ENCODE measurements around the gene SLC5A4.

Gene SLC5A4

GRCh38 chr22:32226326-32227104 lies 28.6 kb downstream of the SLC5A4 start:
- no peak for DNase-seq

DNA sequence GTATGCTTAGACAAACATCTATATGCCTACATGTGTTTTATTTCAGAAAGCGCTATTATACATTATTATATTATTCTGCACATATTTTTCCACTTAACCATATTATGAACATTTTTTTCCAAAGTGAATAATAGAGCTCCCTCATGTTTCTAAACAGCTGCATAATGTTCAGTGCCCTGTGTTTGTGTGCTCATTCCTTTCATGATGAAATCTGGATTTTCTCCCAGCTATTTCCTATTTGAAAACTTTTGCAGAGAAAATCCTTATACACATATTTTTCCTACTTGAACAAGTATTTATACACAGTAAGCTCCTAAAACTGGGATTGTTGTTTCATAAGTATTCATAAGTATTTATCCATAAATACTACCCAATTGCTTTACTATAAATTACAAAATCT lies 32.2 kb downstream of the SLC5A4 start:
- DNase-seq = no peak

GRCh38 chr22:32219026-32219425 lies 36.1 kb downstream of the SLC5A4 start:
- peak; percentile 17 for DNase-seq

DNA sequence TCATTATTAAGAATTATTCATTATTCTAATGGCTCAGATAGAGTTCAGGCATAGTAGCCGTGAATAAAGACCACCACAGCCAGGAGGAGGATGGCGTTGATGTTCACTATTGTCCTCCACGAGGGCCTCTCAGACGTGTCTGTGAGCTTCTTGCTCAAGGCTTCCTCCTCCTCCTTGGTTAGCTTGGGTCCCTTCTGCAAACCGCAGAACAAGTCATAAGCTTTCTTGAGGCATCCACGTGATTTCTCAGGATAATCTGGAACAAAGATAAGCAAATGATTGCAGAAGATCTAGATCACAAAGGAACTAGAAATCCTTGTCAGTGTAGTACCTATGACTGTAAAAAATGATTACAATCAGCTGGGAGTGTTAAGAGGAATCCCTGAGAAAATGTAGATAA lies 36.7 kb downstream of the SLC5A4 start:
- DNase-seq = peak; percentile 53

DNA sequence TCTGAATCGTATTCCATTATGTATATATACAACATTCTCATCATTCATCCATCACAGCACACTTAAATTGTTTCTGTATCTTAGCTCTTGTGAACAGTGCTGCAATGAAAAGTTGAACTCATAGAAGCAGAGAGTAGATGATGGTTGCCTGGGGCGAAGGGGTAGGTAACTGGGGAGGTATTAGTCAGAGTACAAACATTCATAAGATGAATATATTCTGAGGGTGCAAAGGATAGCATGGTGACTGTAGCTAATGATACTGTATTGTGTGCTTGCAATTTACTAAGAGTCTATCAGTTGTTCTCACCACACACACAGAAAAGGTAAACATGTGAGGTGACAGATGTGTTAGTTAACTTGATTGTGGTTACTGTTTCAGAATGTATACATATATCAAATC lies 37.7 kb downstream of the SLC5A4 start:
- no peak for DNase-seq

DNA sequence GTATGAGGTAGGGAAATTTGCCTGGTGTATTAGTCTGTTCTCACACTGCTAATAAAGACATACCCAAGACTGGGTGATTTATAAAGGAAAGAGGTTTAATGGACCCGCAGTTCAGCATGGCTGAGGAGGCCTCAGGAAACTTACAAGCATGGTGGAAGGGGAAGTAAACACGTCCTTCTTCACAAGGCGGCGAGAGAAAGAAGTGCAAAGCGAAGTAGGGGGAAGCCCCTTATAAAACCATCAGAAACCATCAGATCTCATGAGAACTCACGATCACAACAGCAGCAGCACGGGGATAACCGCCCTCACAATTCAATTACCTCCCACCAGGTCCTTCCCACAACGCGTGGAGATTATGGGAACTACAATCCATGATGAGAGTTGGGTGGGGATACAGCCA lies 38.2 kb downstream of the SLC5A4 start:
- no peak for DNase-seq

DNA sequence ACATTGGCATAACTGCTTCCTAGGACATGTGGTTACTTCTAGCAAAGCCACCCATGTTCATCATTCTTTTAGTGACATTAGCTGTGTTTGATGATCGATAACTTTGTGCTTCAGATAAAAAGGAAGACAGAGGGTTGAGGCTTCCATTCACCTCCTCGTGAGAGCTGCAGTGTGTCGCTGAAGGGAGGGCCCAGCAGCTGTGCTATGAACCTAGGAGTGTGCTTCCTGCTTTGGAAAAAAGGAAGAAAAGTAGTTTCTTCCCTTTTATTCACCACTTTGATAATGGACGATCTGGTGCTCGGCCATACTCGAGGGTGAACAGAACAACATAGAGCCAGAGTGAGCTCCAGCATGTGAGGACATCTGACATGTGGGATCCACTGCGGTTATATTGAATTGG lies 44.1 kb downstream of the SLC5A4 start:
- no peak for DNase-seq

DNA sequence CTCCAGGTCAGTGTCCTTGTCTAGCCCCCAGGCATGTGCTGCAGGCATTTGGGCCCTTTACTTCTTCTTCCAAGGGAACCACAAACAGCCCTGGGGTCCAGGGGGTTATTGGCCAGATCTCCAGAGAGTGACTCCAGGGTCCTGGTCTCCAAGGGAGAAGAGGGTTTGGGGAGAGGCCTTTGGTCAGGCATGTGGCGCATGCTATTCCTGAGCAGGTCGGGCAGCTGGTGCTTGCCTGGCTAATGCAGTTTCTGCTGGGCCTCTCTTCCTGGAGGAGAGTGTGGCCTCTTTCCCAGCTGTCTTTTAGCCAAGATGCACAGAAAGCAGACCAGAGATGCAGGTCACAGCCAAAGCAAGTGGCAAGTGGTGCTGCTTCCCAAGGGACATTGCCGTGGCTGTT lies 46.5 kb downstream of the SLC5A4 start:
- DNase-seq = no peak

DNA sequence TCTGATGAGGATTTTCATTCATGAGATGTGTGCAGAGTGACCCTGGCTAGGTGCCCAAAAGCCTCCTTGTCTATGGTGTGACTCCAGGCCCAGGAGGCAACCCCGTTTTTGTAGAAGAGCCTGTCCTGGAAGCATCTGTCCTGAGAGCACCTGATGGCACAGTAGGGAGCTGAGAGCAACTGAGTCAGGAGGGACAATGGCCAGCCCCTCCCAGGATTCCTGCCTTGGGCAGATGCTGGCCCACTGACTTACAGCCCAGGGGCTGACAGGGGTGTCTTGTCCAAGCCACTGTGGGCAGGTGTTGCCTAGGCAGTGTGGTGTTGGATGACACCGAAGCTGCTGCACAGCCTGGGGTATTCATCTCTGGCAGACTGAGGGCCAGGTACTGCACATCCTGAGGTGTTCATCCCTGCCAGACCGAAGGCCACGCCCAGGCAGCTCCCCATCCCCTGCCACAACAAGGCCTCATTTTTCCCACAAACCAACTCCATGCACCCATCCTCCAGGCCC lies 47.1 kb downstream of the SLC5A4 start:
- no peak for DNase-seq

DNA sequence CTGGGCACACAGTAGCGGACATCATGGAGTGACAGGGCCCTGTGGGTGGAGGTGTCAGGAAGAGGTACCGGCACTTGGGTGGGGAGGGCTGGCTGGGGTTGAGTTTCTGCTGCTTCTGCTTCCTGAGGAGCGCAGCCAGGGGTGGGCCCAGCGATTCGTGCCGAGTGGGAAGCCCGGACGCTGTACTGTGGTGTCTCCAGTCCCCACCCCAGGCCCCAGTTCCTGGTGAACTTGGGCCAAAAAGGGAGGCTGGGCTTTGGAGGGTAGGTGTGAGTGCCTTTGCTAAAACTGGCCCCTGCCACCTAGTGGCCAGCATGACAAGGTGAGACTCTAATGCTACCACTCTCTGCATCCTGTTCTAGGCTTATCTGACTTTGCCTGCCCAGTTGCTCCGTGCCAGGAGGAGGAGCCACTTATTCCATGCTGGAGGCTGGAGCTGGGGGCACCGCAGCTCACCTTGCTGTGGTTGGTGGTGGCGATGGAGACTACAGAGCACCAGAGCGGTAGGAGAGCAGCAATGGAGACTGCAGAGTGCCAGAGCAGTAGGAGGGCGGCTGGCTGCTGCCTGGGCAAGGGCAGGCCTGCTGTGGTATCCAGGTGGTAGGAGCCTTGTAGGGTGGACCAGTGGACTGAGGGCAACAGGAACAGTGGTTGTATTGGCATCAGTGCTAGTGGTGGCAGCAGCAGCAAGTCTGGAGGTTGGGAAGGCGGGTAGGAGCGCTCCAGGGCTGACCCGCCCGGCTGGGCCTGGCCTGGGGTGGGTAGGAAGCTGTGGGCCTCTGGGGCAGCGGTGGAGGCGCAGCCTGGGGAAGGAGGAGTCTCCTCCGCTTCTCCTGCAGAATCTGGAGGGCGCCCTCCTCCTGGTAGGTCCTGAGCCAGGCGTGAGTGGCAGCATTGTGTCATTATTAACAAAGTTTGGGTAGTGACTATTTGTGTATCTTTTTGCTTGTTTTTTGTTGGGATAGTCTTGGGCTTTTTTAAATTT lies 48.1 kb downstream of the SLC5A4 start:
- peak; percentile 74 for DNase-seq

GRCh38 chr22:32205974-32206773 lies 49.0 kb downstream of the SLC5A4 start:
- no peak for DNase-seq

DNA sequence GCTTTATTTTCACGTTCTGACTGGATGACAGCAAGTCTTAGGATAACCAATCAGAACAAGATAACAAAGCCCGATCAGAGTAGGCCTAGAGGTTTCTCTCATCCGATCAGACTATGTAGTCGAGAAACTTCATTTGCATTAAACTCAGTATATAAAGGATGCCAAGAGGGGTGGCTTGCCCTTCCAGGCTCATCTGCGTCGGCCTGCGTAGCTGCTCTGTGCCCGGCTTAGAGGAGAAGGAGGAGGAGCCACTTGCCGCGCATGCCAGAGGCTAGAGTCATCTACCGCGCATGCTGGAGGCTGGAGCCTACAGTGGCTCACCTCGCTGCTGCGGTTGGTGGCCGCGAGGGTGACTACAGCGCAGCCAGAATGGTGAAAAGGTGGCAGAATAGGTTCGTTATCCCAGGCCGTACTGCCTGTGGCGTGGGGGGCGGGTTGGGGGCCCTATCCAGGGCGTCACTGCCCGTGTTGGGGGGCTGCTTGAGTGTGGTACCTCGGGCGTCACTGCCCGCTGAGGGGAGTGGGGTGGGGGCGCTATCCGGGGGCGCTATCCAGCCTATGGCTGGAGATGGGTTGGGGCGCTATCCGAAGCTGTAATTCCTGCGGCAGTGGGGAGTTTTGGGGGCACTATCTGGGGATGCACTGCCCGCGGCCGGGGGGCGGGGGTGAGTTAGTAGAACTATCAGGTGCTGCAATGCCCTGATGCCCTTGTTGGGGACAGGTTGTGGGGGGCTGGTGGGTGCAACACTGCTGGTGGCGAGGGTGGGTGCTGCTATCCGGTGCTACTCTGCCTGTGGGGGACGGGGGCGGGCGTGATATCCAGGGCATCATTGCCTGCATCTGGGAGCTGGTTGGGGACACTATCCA lies 50.1 kb downstream of the SLC5A4 start, which contains the start of gene RFPL2:
Gene RFPL2 (minus strand): TSS at position 218 of the 867 bp plus-strand sequence. CDS start 2,622 bp downstream, outside the sequence.
- peak; percentile 22 for DNase-seq

DNA sequence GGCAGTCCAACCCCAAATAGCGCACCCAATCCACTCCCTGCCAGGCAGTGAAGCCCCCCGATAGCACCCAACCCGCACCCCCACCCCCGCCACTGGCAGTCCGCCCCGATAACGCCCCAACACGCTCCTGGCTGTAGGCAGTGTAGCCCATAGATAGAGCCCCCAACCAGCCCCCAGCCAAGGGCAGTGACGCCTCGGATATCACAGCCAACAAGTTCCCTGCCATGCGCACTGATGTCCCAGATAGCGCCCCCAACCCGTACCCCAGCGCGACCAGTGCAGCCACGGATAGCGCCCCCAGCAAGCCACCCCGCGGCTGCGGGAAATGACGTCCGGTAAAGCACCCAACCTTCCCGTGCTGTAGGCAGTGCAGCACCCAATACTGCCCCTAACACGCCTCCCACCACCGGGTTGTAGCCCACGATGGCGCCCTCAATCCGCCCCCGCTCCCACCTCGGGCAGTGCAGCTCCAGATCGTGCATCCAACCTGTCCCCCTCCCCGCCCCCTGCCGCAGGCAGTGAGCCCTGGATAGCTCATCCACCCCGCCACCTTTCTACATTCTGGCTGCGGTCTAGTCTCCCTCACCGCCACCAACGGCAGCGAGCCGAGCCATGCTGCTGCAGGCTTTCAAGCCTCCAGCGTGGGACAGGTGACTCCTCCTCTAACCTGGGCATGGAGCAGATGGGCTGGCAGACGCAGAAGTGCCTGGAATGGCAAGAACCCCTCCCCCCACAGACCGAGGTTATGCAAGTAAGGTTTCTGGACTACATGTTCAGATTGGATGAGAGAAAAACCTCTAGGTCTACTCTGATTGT lies 50.9 kb downstream of the SLC5A4 start:
- peak; percentile 6 for DNase-seq

- peak; percentile 71 for DNase-seq
Observed at GRCh38 chr22:32203181-32204039, 51.7 kb downstream of the SLC5A4 start.

- DNase-seq = peak; percentile 69
Observed at GRCh38 chr22:32202539-32203180, 52.5 kb downstream of the SLC5A4 start.

DNA sequence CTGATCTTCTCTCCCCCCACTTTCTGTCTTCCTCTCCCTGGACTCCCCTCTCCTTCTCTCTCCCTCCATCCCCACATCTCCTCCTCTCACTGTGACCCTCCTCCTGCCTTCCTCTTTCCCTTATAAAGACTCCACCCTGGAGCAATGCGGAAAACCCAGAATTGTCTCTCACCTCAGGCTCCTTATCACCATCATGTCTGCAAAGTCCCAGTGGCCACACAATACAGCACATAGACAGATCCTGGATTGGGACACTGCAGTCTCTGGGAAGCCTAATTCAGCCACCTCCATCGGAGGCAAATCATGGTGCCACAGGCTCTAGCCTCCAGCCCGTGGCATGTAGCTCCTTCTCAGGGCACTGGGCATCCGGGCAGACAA lies 53.0 kb downstream of the SLC5A4 start:
- DNase-seq = no peak

DNA sequence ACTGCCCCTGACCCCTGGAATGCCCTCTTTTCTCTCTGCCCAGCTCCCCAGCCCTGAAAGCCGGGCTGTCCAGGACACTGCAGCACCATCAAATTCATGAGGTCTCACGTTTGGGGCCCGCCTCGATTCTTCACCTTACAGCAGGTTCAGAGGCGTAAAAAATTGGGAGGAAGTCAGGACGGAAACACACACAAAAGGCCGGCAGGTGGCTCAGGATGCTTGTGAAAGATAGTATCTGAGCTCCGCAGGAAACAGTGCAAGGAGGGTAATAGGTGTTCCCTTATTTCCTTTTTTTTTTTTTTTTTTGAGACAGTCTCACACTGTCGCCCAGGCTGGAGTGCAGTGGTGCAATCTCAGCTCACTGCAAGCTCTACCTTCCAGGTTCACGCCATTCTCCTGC lies 54.4 kb downstream of the SLC5A4 start:
- no peak for DNase-seq

DNA sequence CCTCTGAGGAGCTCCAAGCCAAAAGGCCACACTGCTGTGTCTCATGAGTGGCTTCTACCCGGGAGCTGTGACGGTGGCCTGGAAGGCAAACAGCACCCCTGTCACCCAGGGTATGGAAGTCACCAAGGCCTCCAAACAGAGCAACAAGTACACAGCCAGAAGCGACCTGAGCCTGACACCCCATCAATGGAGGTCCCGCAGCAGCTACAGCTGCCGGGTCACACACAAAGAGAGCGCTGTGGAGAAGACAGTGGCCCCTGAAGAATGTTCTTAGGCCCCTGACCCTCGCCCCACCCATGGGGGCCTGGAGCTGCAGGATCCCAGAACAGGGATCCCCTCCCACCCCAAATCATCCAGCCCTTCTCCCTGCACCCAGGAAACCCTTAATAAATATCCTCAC lies 55.2 kb downstream of the SLC5A4 start:
- no peak for DNase-seq

DNA sequence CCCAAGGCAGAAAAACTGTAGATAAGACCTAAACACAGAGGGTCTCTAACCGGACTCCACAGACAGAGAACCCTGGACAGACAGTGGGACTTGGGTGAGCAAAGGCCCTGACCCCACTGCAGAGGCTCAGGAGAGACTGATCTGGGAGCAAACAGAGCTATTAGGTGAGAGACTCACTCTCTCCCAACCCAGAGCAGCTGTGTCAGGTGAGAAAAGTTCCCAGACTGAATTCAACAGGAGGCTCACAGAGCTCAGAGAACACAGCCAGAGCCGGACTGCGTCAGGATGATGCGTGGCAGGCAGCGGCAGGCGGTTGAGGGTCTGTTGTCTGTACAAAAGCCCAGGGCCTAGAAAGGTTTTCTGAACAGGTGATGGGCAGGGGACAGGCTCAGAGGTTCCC lies 55.8 kb downstream of the SLC5A4 start:
- no peak for DNase-seq

Measured in hematopoietic multipotent progenitor cell treated with erythropoietin and hydrocortisone succinate and interleukin-3 and kit ligand, for 4 days (in vitro differentiated cells).